ENCODE measurements around the gene METTL25B. TPM values are rescaled to one million over a fixed set of nuclear protein-coding genes. Genes with fewer than 3 reads are reported as not detected.

Gene METTL25B
- total and polyA plus RNA-seq, 2 donors (not counting 1 experiment from before 2014, with no cell fraction given): 78.3 to 81.1 TPM

DNA sequence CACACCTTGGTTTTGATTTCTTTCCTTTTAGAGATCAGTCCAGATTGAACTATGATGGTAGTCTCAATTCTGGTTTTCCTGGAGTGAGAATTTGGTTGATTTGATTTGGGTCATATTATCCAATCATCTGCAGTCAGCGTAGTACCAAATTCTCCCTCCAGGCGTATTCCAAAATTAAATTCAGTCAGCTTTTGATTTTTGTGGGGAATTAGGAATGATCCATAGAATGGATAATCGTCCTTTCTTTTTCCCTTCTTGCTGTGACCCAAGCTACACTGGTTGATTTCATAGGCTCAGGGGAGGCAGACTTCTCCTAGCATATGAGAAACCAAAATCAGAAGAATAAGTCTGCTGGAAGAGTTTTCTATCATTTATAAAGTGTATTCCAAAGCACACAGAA, 44.0 kb downstream of the METTL25B start:
- ATAC-seq (ENCODE audit: low read depth) (no peak), DNase-seq (no peak)
- Histone ChIP-seq H2AFZ (ENCODE audit: insufficient read depth, low read depth, low read length, poor library complexity, severe bottlenecking) (no peak overlapping the region), H3K36me3 (replicated peaks in 1 of 2; ENCODE audit: control extremely low read depth in 1 of 2, control insufficient read depth in 1 of 2, extremely low read depth in 1 of 2, insufficient read depth in 2 of 2, low read length in 1 of 2) (peaks cover 3 to 27% of the 10 kb centered on the region in 2 experiments), H4K20me1 (ENCODE audit: control insufficient read depth, insufficient read depth, low read length, poor library complexity, severe bottlenecking) (peaks cover 55% of the 10 kb centered on the region), H3K9me3 (ENCODE audit: control extremely low read depth in 1 of 3, control insufficient read depth in 2 of 3, insufficient read depth in 1 of 3, low read length in 2 of 3) (no peaks in the 10 kb centered on the region), H3K4me3 (ENCODE audit: control extremely low read depth in 1 of 5, extremely low read depth in 1 of 5, insufficient read depth in 1 of 5, low read depth in 2 of 5, low read length in 4 of 5) (no peak overlapping the region), H3K79me2 (ENCODE audit: control insufficient read depth, insufficient read depth, low read length) (peaks cover 96% of the 10 kb centered on the region), H3K9ac (ENCODE audit: low read length) (no peak overlapping the region), H3K27me3 (replicated peaks in 1 of 4; ENCODE audit: control extremely low read depth in 1 of 4, control insufficient read depth in 3 of 4, insufficient read depth in 4 of 4, low read length in 3 of 4) (no peaks in the 10 kb centered on the region), H3K4me2 (replicated peaks; ENCODE audit: low read depth, low read length, poor library complexity, severe bottlenecking) (no peak overlapping the region), H3K27ac (ENCODE audit: low read length in 2 of 2) (no peak overlapping the region), H3K4me1 (ENCODE audit: control insufficient read depth in 2 of 2, insufficient read depth in 2 of 2, low read length in 2 of 2) (peaks cover 21 to 22% of the 10 kb centered on the region in 2 donors)
- POLR2A ChIA-PET: no interaction called here
- peaks cover 60% of the 10 kb centered on the region for H3K4me1 Mint-ChIP-seq
- no peaks in the 10 kb centered on the region for H3K27me3 Mint-ChIP-seq
- no peak overlapping the region for H3K27ac Mint-ChIP-seq
- TF ChIP-seq, protein P1, sequence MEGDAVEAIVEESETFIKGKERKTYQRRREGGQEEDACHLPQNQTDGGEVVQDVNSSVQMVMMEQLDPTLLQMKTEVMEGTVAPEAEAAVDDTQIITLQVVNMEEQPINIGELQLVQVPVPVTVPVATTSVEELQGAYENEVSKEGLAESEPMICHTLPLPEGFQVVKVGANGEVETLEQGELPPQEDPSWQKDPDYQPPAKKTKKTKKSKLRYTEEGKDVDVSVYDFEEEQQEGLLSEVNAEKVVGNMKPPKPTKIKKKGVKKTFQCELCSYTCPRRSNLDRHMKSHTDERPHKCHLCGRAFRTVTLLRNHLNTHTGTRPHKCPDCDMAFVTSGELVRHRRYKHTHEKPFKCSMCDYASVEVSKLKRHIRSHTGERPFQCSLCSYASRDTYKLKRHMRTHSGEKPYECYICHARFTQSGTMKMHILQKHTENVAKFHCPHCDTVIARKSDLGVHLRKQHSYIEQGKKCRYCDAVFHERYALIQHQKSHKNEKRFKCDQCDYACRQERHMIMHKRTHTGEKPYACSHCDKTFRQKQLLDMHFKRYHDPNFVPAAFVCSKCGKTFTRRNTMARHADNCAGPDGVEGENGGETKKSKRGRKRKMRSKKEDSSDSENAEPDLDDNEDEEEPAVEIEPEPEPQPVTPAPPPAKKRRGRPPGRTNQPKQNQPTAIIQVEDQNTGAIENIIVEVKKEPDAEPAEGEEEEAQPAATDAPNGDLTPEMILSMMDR (IDR thresholded peaks at IDR 0.05): no peak
- TF ChIP-seq EZH2 (IDR thresholded peaks at IDR 0.05; ENCODE audit: borderline replicate concordance, insufficient read depth, low read depth, low read length, poor library complexity, severe bottlenecking): no peak
- H3K4me3 Mint-ChIP-seq: no peak overlapping the region
- intact Hi-C loops (cut with micrococcal nuclease): no loop called here
- WGBS (ENCODE audit: insufficient coverage): no CpG with 5 or more reads among the region's 3 CpGs
- H3K9me3 Mint-ChIP-seq (ENCODE audit: insufficient read depth): no peaks in the 10 kb centered on the region
- CTCF ChIA-PET: interaction anchor here (2.5 to 9.0 kb wide), 2 partner anchors 44 to 82 kb away, joined by 8 to 87 read pairs; partner anchors contain the start of genes ISG20L2 and METTL25B

DNA sequence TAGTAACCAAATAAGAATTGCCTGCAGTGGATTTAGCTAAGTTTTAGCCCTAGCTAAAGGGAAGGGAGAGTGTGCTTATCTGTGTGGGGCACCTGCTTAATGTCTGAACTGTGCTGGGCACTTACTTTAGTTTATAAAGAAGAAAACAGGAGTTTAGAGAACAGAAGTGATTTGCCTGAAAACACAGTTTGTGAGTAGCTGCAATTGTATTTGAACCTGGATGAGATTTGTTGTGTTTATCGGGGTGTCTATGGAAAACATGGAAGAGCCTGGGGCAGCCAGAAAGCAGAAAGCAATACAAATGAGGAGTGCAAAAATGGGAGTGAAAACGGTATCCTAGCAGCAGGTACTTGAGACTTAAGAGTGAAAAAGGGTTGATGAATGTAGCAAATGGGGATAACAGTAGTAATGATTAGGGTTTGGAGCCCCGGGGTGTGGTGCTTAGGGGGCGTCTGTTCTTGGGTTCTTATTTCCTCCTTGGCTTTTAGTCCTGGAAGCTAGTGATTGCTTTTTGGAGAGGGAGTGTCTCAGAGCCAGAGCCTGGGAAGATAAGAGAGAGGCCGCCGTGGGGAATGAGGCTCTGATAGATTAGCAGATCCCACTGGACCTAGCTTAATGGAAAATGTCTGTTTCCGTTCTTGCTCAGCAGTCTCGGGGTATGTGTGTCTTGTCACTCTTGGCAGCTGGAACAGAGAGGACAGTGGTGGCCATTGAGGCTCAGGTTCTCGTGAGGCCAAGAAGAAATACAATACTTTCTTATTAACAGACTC, 44.6 kb downstream of the METTL25B start:
- peaks cover 65% of the 10 kb centered on the region for H3K4me1 Mint-ChIP-seq
- Histone ChIP-seq H3K4me1 (ENCODE audit: control insufficient read depth in 2 of 2, insufficient read depth in 2 of 2, low read length in 2 of 2) (peaks cover 21 to 22% of the 10 kb centered on the region in 2 donors), H3K9me3 (ENCODE audit: control extremely low read depth in 1 of 3, control insufficient read depth in 2 of 3, insufficient read depth in 1 of 3, low read length in 2 of 3) (no peaks in the 10 kb centered on the region), H4K20me1 (ENCODE audit: control insufficient read depth, insufficient read depth, low read length, poor library complexity, severe bottlenecking) (peaks cover 60% of the 10 kb centered on the region), H3K9ac (ENCODE audit: low read length) (no peak overlapping the region), H3K4me3 (ENCODE audit: control extremely low read depth in 1 of 5, extremely low read depth in 1 of 5, insufficient read depth in 1 of 5, low read depth in 2 of 5, low read length in 4 of 5) (no peak overlapping the region), H3K36me3 (replicated peaks in 1 of 2; ENCODE audit: control extremely low read depth in 1 of 2, control insufficient read depth in 1 of 2, extremely low read depth in 1 of 2, insufficient read depth in 2 of 2, low read length in 1 of 2) (peaks cover 5 to 27% of the 10 kb centered on the region in 2 experiments), H3K79me2 (ENCODE audit: control insufficient read depth, insufficient read depth, low read length) (peaks cover 97% of the 10 kb centered on the region), H3K27me3 (replicated peaks in 1 of 4; ENCODE audit: control extremely low read depth in 1 of 4, control insufficient read depth in 3 of 4, insufficient read depth in 4 of 4, low read length in 3 of 4) (no peaks in the 10 kb centered on the region), H3K27ac (ENCODE audit: low read length in 2 of 2) (no peak overlapping the region), H3K4me2 (replicated peaks; ENCODE audit: low read depth, low read length, poor library complexity, severe bottlenecking) (no peak overlapping the region), H2AFZ (ENCODE audit: insufficient read depth, low read depth, low read length, poor library complexity, severe bottlenecking) (no peak overlapping the region)
- 92% methylated on average over 7 of the region's 9 CpGs for WGBS (ENCODE audit: insufficient coverage)
- ATAC-seq (ENCODE audit: low read depth) (no peak), DNase-seq (no peak)
- TF ChIP-seq EZH2 (IDR thresholded peaks at IDR 0.05; ENCODE audit: borderline replicate concordance, insufficient read depth, low read depth, low read length, poor library complexity, severe bottlenecking): no peak
- TF ChIP-seq, protein P1 (IDR thresholded peaks at IDR 0.05): no peak
- no peak overlapping the region for H3K27ac Mint-ChIP-seq
- CTCF ChIA-PET: interaction anchor here (2.5 to 9.0 kb wide), 2 partner anchors 45 to 82 kb away, joined by 8 to 87 read pairs; partner anchors contain the start of genes ISG20L2 and METTL25B
- no peak overlapping the region for H3K4me3 Mint-ChIP-seq
- no peaks in the 10 kb centered on the region for H3K9me3 Mint-ChIP-seq (ENCODE audit: insufficient read depth)
- intact Hi-C loops (cut with micrococcal nuclease): no loop called here
- H3K27me3 Mint-ChIP-seq: no peaks in the 10 kb centered on the region
- POLR2A ChIA-PET: no interaction called here

Measured in B cell (primary cell).